Stimulated activated CD4-positive, alpha-beta T cell treated with anti-CD3 and anti-CD28 coated beads, TNF-alpha, amount 100 ng/mL, for 24 hours (primary cell): ENCODE measurements around the gene GPR176.
"Not testable (repeated sequence)": the region's sequence is repeated elsewhere in the genome, so short reads cannot be mapped to it uniquely, and the experiment has no call there.

ENCODE experiments used
- DNase-seq, 3 experiments: peaks; one replicate each; pipeline ENCODE4 v3.0.0-alpha.2; 2020; ENCODE audit warnings: low read depth in 3 of 3

GPR176 gene

DNA sequence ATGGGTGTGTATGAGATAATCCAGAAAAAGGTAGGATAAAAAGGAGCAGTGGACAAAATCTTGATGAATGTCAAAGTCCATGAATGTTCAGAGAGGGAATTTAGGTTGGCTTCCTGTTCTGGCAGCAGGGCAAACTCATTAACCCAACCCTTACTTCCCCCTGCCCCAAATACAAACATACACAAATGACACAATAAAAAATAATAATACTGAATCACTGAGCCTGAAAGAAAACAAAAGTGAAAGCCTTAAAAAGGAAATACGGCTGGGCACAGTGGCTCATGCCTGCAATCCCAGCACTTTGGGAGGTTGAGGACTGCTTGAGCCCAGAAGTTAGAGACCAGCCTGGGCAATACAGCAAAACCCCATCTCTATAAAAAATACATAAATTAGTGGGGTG, 62.9 kb downstream of the GPR176 start:
- DNase-seq, result no peak

GRCh38 chr15:39856357-39856756, 63.7 kb downstream of the GPR176 start:
- DNase-seq, result no peak

DNA sequence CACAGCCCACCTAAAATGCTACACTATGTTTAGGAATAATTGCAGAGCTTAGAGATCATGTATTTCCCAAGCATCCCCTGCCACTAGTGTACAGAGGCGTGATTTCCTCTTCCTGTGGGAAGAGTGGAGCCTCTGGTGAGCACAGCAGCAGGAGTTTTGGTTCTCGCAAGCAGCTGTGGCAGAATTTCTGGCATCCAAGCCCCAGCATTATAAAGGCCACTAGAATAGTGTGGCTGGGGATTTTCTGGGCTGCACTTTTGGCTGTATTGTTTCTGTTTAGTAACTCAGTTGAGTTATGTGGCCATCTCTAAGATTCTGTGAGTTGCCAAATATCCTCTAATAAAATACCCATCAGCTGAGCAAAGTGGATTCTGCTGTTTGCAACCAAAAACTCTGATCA, 64.7 kb downstream of the GPR176 start:
- DNase-seq, result no peak

DNA sequence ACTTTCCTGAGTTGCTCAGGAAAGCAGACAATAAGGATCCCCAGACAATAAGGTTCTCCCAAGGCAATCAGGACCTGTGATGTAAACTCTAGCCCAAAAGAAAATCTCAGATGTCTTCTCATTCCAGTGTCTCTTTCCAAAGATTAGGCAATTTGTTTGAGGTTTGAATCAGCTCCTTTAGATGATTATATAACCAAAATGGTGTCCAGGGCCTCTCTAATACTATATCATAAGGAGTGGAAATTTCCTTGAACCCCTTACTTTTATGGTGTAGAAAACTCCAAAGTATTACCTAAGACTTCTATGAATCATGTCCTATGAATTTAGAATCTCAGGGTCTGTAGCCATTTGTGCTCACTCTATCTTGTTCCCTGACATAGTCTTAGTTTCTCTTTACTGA, 65.9 kb downstream of the GPR176 start:
- no peak for DNase-seq

- DNase-seq, result no peak
Measured at GRCh38 chr15:39852250-39852649, 67.8 kb downstream of the GPR176 start.

GRCh38 chr15:39851500-39852092, 68.5 kb downstream of the GPR176 start:
- no peak for DNase-seq

DNA sequence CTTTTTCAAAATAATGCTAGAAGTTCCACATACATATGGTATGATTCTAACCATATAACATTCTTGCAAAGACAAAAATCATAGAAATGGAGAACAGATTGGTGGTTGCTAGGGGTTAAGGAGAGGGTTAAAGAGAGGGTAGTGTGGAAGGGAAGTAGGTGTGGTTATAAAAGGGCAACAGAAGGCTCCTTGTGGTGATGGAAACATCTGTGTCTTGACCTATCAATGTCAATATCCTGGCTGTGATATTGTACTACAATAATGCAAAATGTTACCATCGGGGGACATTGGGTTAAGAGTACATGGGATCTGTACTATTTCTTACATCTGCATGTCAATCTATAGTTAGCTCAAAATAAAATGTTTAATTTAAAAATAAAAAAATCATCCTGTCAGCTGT, 69.6 kb downstream of the GPR176 start:
- no peak for DNase-seq

DNA sequence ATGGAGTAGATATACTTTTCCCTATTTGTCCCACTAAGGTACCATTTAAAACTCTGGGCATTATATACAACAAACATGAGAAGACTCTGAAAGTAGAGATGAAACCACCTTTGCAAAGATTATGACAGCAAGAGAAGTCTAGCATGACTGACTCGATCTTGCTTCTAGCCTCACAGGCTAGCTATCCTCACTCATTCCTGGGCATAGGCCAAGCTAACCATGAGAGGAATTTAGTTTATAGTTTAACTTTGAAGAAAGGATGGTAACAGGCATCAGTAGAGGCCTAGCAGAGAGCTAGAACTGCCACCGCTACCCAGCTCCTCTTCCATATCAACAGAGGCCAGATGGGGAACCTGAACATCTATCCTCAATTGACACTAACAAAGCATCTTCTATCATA, 74.0 kb downstream of the GPR176 start:
- no peak for DNase-seq

- DNase-seq, result no peak
Measured at GRCh38 chr15:39845582-39845981, 74.5 kb downstream of the GPR176 start.

- no peak for DNase-seq
Measured at GRCh38 chr15:39843565-39843964, 76.5 kb downstream of the GPR176 start.

DNA sequence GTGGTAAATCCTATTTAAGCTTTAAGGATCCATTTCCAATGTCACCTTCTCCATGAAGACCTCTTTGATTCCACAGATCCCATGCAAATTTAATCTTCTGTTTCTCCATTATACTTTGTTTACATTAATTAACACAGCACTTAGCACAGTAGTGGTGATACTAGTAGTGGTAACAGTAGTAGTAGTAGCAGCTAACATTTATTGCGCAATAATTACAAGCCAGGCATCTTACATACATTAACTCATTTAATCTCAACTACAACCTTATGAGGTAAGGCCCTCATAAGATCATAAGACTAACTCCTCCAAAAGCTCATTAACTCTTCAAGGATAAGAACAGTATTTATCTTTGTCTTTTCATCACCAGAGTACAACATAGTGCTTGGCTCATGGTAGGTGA, 82.6 kb downstream of the GPR176 start:
- no peak for DNase-seq

- no peak for DNase-seq
Measured at GRCh38 chr15:39835550-39835949, 84.5 kb downstream of the GPR176 start.

DNA sequence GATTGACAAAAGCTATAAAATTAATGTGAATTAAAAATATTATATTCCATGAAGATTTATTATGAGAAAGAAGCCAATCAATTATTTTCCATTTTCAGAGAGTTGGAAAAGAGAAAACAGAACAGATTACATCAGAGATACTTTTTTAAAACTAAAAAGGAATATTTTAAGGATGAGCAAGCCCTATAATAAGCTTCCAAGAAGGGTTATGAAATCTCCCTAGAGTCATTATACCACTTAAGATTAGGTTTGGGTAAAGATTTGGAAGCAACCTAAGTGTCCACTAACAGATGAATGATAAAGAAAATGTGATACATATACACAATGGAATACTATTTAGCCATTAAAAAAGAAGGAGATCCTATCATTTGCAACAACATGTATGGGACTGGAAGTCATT, 85.8 kb downstream of the GPR176 start:
- no peak for DNase-seq

DNA sequence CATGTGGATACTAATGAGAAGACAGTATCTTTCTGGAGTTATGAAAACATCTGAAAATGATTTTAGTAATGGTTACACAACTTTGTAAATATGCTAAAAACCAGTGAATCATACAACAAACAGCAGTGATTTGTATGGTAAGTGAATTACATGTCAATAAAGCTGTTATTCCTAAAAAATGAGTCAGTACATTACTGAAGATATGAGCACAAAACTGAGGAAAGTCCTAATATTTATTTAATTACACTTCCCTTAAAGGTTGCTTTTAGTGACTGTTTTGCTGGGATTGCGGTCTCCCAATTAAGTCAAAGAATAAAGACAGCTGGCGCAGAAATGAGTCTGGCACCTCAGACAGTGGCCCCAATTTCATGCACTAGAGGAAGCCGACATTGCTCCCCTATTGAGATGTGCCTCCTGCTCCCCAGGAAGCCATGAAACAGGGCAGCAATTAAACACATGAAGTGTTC, 86.5 kb downstream of the GPR176 start:
- DNase-seq, result no peak

DNA sequence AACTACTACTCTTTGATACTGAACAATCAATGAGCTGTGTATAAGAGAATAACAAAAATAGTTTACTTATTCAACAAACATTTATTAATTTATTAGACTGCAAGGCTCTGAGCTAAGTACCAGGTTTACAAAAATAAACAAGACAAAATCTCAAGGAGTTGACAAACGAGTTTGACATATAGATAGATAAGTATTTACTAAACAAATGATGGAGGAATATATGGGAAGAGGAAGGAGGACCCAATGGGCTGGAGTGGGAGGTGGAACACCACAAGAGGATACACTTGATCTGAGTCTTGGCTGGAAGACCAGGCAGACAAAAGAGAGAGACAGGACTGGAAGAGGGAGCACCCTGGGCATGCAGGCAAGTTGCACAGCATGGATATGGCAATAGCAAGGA, 89.9 kb downstream of the GPR176 start:
- no peak for DNase-seq

DNA sequence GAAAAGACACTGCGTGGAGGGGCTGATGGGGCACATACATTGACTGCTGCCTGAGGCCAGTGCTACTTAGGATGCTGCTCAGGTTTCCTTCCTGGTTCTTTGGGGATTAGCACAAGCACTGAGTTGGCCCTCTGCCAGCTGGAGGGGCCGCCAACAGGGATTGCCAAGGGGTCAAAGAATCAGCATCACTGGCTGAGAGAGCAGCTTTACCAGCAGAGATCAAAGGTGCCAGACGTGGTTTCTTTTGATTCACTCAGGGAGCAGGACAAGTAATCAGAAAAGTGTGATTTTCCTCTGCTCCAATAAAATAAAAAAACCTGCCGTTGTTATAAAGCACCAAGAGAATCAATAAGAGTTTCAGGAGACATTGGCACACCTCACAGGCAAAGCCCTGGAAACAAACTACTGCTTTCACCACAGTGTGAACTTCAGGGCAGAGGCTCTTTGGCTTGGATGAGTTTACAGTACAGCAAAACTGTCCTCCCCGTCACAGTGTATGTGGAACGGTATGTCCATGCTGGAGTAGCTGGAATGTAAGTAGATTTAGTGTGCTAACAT, 91.6 kb downstream of the GPR176 start:
- DNase-seq, result no peak

- DNase-seq, result no peak
Measured at GRCh38 chr15:39826975-39827374, 93.1 kb downstream of the GPR176 start.

- no peak for DNase-seq
Measured at GRCh38 chr15:39823634-39824033, 96.4 kb downstream of the GPR176 start.

DNA sequence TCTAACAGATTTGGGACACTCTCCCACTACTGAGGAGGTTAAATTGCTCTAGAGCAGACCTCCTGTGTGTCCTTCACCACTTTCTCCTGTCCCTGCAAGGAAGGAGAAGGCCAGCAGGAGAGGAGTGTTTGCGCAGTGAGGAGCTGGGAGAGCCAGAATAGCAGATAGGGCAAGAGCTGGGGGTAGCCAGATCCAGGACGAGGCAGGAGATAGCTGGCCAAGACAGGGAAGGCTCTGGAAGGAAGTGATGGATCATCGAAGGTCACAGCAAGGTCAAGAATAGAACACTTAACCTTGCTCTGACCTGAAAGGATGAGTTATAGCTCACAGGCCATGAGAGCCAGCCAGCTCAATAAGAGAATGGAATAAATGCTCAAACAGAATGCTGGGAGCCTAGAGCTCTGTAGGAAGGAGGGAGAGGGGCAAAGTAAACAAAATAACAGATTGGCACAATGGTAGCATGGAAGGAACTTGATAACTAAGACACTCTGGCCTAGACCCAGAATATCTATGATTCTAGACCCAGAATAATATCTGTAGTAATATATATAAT, 99.9 kb downstream of the GPR176 start:
- no peak for DNase-seq

DNA sequence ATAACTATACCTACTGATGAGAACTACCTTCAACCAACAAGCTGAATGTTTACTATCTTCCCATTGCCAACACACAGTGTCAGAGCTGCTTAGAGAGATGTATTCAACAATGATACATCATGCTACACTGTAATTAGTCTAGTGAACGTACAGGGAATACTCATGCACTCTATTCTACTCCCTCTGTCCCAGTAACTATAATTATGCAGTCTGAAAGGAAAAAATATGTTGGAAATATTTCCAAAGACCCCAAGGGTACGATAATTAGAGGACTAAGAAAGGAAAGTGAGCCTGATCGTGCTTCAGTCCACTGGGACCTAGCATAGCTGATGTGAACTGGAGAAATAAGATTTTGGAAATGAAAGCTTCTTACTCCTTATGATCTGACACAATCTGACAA, 100.5 kb downstream of the GPR176 start:
- DNase-seq, result no peak

GRCh38 chr15:39817892-39818291, 102.2 kb downstream of the GPR176 start:
- DNase-seq, result no peak

DNA sequence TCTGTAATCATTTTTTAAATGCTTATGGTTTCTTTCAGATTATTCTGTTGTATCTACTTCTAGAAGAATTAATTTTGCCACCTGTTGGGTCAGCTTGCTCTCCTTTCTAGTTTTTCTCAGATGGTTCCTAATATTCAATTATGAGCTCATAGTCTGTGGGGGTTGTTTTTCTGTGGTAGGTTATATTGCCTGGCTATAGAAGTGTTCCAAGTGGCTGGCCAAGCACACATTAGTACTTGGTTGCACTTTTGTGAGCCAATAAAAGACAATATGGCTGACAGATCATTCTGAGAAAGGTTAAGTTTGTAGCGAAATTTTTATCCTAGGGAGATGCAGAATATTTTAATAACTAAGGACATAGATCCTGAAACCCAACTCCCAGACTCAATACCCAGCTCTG, 105.6 kb downstream of the GPR176 start:
- DNase-seq, result no peak

- not testable (repeated sequence) for DNase-seq
Measured at GRCh38 chr15:39812651-39813050, 107.4 kb downstream of the GPR176 start.

GRCh38 chr15:39808909-39809308, 111.2 kb downstream of the GPR176 start:
- no peak for DNase-seq
